Suprapubic skin (tissue), 4 donors: ENCODE data around the gene BAIAP2L1. TPM values are rescaled to one million over a fixed set of nuclear protein-coding genes. Genes with fewer than 3 reads are reported as not detected.

Experiments
- DNase-seq, 2 donors: peaks; one replicate each; pipeline ENCODE4 v3.0.0-alpha.2; 2019; ENCODE audit warnings: low spot score in 2 of 2
- H3K27ac ChIP-seq: fragments of 200-600 bp; sonication (generic); one replicate; pipeline ENCODE4 v1.5.1; 2019
- H3K27me3 ChIP-seq: fragments of 200-600 bp; sonication (generic); one replicate; pipeline ENCODE4 v1.5.1; 2019
- H3K36me3 ChIP-seq: fragments of 200-600 bp; sonication (generic); one replicate; pipeline ENCODE4 v1.5.1; 2019
- H3K4me1 ChIP-seq: fragments of 200-600 bp; sonication (generic); one replicate; pipeline ENCODE4 v1.5.1; 2019
- H3K4me3 ChIP-seq: fragments of 200-600 bp; sonication (generic); one replicate; pipeline ENCODE4 v1.5.1; 2019; ENCODE audit warnings: mild to moderate bottlenecking
- H3K9me3 ChIP-seq: fragments of 200-600 bp; sonication (generic); one replicate; pipeline ENCODE4 v1.5.1; 2019
- EP300 ChIP-seq: sonication (generic); formaldehyde crosslinking; IDR thresholded peaks from one replicate; pipeline ENCODE4 v1.6.1; 2017; ENCODE audit warnings: antibody characterized with exemption
- POLR2A ChIP-seq, 2 donors: fragments of 450-650 bp; IDR thresholded peaks; one replicate each; pipeline ENCODE4 v1.6.1; 2017; ENCODE audit warnings: antibody characterized with exemption in 2 of 2, mild to moderate bottlenecking in 2 of 2, moderate library complexity in 2 of 2
- POLR2AphosphoS5 ChIP-seq, 3 donors: sonication (generic); formaldehyde crosslinking; IDR thresholded peaks; one replicate each; pipeline ENCODE4 v1.6.1; 2017; ENCODE audit warnings: antibody characterized with exemption in 3 of 3
- WGBS: methylation state at CpG from one replicate; pipeline ENCODE4 v1.1.5; 2018; 5-methylcytosine and 5-hydroxymethylcytosine counted together
- total RNA-seq, 4 donors: library from RNA; depleted of rRNA; stranded (reverse); fragments of >200 nt; gene quantifications; one replicate each; pipeline ENCODE4 v1.1.0, GENCODE V29; 2016
- TF ChIP-seq, protein P1 (sequence below), 2 donors: fragments of 200-600 bp in 1 of 2; fragments of 450-650 bp in 1 of 2; sonication (generic) in 1 of 2; IDR thresholded peaks; one replicate each; pipeline ENCODE4 v1.5.1; 2016 to 2019; ENCODE audit warnings: antibody characterized with exemption in 2 of 2, mild to moderate bottlenecking in 1 of 2, moderate library complexity in 1 of 2

Gene BAIAP2L1
- total RNA-seq, 4 donors from 2014 or later = 24.3 to 28.2 (median 26.9) TPM

DNA sequence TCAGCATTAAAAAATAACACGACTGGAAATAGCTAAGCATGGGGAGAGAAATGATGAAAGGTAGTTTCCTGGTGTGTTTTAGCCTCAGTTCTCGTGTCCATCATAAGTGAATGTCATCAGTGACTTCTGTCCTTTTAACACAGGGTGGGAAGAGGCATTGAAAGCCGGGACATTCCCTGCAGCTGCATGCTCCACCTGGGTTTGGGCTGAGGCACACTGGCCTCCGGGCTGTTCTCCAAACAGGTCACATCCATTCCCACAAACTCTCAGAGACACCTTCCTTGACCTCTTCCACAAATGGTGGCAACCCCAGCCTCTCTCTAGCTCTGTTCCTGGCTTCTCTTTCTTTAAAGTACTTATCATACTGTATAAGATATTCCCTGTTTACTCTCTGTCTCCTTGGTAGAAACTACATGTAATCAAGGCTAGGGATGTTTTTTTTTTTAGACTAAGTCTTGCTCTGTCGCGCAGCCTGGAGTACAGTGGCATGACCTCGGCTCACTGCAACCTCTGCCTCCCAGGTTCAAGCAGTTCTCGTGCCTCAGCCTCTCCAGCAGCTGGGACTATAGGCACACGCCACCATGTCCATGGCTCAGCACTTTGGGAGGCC is 22.6 kb downstream of the BAIAP2L1 start:
- no peak for DNase-seq
- no peak overlapping the region for H3K27ac ChIP-seq
- H3K4me3 ChIP-seq = no peak overlapping the region
- 82% methylated on average over 9 of the region's 9 CpGs for WGBS
- H3K36me3 ChIP-seq = no peaks in the 10 kb centered on the region
- H3K9me3 ChIP-seq = no peaks in the 10 kb centered on the region
- H3K27me3 ChIP-seq = no peaks in the 10 kb centered on the region
- no peak for TF ChIP-seq EP300
- TF ChIP-seq, protein P1, sequence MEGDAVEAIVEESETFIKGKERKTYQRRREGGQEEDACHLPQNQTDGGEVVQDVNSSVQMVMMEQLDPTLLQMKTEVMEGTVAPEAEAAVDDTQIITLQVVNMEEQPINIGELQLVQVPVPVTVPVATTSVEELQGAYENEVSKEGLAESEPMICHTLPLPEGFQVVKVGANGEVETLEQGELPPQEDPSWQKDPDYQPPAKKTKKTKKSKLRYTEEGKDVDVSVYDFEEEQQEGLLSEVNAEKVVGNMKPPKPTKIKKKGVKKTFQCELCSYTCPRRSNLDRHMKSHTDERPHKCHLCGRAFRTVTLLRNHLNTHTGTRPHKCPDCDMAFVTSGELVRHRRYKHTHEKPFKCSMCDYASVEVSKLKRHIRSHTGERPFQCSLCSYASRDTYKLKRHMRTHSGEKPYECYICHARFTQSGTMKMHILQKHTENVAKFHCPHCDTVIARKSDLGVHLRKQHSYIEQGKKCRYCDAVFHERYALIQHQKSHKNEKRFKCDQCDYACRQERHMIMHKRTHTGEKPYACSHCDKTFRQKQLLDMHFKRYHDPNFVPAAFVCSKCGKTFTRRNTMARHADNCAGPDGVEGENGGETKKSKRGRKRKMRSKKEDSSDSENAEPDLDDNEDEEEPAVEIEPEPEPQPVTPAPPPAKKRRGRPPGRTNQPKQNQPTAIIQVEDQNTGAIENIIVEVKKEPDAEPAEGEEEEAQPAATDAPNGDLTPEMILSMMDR (IDR thresholded peaks at IDR 0.05) = no peak
- no peak for TF ChIP-seq POLR2A (IDR thresholded peaks at IDR 0.05)
- TF ChIP-seq POLR2AphosphoS5 (IDR thresholded peaks at IDR 0.05) = no peak
- no peaks in the 10 kb centered on the region for H3K4me1 ChIP-seq

DNA sequence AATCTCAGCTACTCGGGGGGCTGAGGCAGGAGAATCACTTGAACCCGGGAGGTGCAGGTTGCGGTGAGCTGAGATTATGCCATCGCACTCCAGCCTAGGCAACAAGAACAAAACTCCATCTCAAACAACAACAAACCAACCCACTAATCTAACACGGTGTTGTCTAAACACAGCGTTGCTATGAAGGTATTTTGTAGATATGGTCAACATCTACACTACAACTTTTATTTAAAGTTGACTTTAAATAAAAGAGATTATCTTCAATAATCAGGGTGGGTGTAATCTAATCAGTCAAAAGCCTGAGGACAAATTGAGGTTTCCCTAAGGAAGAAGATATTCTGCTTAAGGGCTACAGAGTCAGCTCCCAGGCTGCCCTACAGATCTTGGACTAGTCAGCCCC is 24.2 kb downstream of the BAIAP2L1 start:
- Histone ChIP-seq H3K36me3 (no peaks in the 10 kb centered on the region), H3K9me3 (no peaks in the 10 kb centered on the region), H3K4me1 (no peaks in the 10 kb centered on the region), H3K4me3 (no peak overlapping the region), H3K27me3 (no peaks in the 10 kb centered on the region), H3K27ac (no peak overlapping the region)
- TF ChIP-seq POLR2AphosphoS5 (IDR thresholded peaks at IDR 0.05) (no peak), EP300 (no peak), POLR2A (IDR thresholded peaks at IDR 0.05) (no peak)
- TF ChIP-seq, protein P1 (IDR thresholded peaks at IDR 0.05) = no peak
- no peak for DNase-seq
- WGBS = 93% methylated on average over 6 of the region's 6 CpGs

DNA sequence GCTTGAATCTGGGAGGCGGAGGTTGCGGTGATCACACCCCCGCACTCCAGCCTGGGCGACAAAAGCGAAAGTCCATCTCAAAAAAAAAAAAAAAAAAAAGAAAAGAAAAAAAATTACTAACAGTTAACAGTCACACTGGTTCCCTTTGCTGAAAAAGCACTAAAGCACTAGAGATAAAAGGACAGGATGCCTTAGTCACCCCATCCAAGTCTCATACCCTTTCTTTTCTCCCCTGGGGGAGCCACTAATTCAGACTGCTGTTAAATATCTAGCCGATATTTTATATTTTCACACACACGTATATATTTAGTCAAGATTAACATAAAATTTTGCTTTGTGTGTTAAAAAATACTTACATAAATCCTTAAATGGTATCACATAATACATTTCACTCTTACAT is 25.2 kb downstream of the BAIAP2L1 start:
- TF ChIP-seq POLR2A (IDR thresholded peaks at IDR 0.05) (no peak), POLR2AphosphoS5 (IDR thresholded peaks at IDR 0.05) (no peak), EP300 (no peak)
- TF ChIP-seq, protein P1 (IDR thresholded peaks at IDR 0.05) = no peak
- H3K27ac ChIP-seq = no peak overlapping the region
- H3K4me1 ChIP-seq = peaks cover 7% of the 10 kb centered on the region
- no peak overlapping the region for H3K4me3 ChIP-seq
- H3K36me3 ChIP-seq = no peaks in the 10 kb centered on the region
- no peak for DNase-seq
- H3K27me3 ChIP-seq = no peaks in the 10 kb centered on the region
- no peaks in the 10 kb centered on the region for H3K9me3 ChIP-seq
- WGBS = 94% methylated on average over 7 of the region's 7 CpGs

DNA sequence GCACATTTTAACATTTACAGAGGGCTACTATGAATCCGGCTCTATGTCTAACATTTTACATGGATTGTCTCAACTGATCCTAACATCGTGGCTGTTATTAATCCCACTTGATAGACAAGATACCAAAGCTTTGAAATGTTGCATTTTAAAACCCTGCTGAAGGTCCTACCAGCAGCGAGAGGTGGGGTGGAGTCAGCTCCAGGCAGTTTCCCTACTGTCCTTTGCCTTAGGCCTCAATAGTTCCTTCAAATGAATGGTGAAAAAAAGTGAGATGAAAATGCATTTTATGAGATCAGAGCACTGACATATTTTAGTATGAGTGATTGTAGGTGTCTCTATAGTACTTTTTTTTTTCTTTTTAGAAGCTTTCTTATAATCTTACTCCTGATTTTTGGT is 26.6 kb downstream of the BAIAP2L1 start:
- no peak for DNase-seq
- 88% methylated on average over 3 of the region's 3 CpGs for WGBS

DNA sequence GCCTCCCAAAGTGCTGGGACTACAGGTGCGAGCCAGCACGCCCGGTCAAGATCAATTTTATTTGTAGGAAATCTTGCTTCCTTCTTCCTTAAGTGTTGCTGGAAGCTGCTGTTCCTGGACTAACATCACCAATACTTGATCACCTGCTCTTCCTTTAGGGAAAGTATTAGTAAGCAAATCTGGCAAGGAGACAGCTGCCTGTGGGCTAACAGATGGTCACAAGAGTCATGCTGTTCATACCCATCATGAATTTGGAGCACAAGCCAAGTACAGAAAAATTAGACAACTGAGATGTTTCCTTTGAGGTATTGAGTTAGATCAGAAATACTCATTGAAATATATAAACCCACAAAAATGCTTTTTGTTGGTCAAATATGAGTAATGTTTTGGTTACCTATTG is 27.9 kb downstream of the BAIAP2L1 start:
- WGBS = 62% methylated on average over 3 of the region's 3 CpGs
- DNase-seq = no peak
- Histone ChIP-seq H3K36me3 (no peaks in the 10 kb centered on the region), H3K27me3 (no peaks in the 10 kb centered on the region), H3K27ac (no peak overlapping the region), H3K9me3 (no peaks in the 10 kb centered on the region), H3K4me1 (peaks cover 7% of the 10 kb centered on the region), H3K4me3 (no peak overlapping the region)
- TF ChIP-seq, protein P1 (IDR thresholded peaks at IDR 0.05) = no peak
- TF ChIP-seq POLR2A (IDR thresholded peaks at IDR 0.05) = no peak
- no peak for TF ChIP-seq POLR2AphosphoS5 (IDR thresholded peaks at IDR 0.05)
- TF ChIP-seq EP300 = no peak

More for the DNA sequence above, 26.6 kb downstream of the BAIAP2L1 start:
- no peaks in the 10 kb centered on the region for H3K36me3 ChIP-seq
- no peak for TF ChIP-seq POLR2AphosphoS5 (IDR thresholded peaks at IDR 0.05)
- no peak for TF ChIP-seq POLR2A (IDR thresholded peaks at IDR 0.05)
- no peak for TF ChIP-seq EP300
- TF ChIP-seq, protein P1 (IDR thresholded peaks at IDR 0.05) = no peak
- H3K27ac ChIP-seq = no peak overlapping the region
- peaks cover 7% of the 10 kb centered on the region for H3K4me1 ChIP-seq
- no peaks in the 10 kb centered on the region for H3K27me3 ChIP-seq
- no peaks in the 10 kb centered on the region for H3K9me3 ChIP-seq
- no peak overlapping the region for H3K4me3 ChIP-seq
